Muscle of leg (tissue), 11 donors: ENCODE measurements around the gene ELAVL4. TPM values are rescaled to one million over a fixed set of nuclear protein-coding genes. Genes with fewer than 3 reads are reported as not detected.
A peak's percentile ranks its signal among the peaks of the same experiment; 100 is the strongest.
"Not testable (repeated sequence)": the region's sequence is repeated elsewhere in the genome, so short reads cannot be mapped to it uniquely, and the experiment has no call there.

Experiments used
- DNase-seq: peaks from one replicate; pipeline ENCODE4 v3.0.0; 2013
- H3K27ac ChIP-seq: one replicate; pipeline ENCODE4 v1.5.1; 2013; ENCODE audit warnings: mild to moderate bottlenecking, low read length, control low read depth
- H3K27me3 ChIP-seq: one replicate; pipeline ENCODE4 v1.6.1; 2013; ENCODE audit warnings: low read length; ENCODE audit not compliant: control insufficient read depth, insufficient read depth
- H3K36me3 ChIP-seq: one replicate; pipeline ENCODE4 v1.6.1; 2013; ENCODE audit warnings: low read length; ENCODE audit not compliant: control insufficient read depth, insufficient read depth
- H3K4me1 ChIP-seq: one replicate; pipeline ENCODE4 v1.6.1; 2013; ENCODE audit warnings: low read length; ENCODE audit not compliant: control insufficient read depth, insufficient read depth
- H3K4me3 ChIP-seq: one replicate; pipeline ENCODE4 v1.5.1; 2013; ENCODE audit warnings: low read length, control low read depth
- H3K9me3 ChIP-seq: replicated peaks from 2 replicates; pipeline ENCODE4 v1.6.1; 2013; ENCODE audit warnings: low read depth, low read length; ENCODE audit not compliant: control insufficient read depth
- WGBS: methylation state at CpG from one replicate; pipeline ENCODE4 v1.1.5; 2013; ENCODE audit warnings: missing lambda C conversion rate; ENCODE audit not compliant: insufficient coverage; 5-methylcytosine and 5-hydroxymethylcytosine counted together
- polyA plus RNA-seq, 8 donors: library from polyadenylated mRNA; unstranded; fragments of 120-200 nt; gene quantifications; one replicate each; pipeline versions ENCODE4 v1.2.1 to v1.2.3, GENCODE V29; 2013; ENCODE audit warnings: inconsistent platforms in 1 of 8, low replicate concordance in 1 of 8; ENCODE audit not compliant: insufficient read length in 8 of 8, insufficient read depth in 1 of 8
- total RNA-seq: library from RNA; stranded (reverse); fragments of 120-200 nt; gene quantifications from one replicate; pipeline ENCODE4 v1.2.4, GENCODE V29; 2013

ELAVL4 gene
- total and polyA plus RNA-seq, 9 donors = 0.07 to 0.91 (median 0.19) TPM

DNA sequence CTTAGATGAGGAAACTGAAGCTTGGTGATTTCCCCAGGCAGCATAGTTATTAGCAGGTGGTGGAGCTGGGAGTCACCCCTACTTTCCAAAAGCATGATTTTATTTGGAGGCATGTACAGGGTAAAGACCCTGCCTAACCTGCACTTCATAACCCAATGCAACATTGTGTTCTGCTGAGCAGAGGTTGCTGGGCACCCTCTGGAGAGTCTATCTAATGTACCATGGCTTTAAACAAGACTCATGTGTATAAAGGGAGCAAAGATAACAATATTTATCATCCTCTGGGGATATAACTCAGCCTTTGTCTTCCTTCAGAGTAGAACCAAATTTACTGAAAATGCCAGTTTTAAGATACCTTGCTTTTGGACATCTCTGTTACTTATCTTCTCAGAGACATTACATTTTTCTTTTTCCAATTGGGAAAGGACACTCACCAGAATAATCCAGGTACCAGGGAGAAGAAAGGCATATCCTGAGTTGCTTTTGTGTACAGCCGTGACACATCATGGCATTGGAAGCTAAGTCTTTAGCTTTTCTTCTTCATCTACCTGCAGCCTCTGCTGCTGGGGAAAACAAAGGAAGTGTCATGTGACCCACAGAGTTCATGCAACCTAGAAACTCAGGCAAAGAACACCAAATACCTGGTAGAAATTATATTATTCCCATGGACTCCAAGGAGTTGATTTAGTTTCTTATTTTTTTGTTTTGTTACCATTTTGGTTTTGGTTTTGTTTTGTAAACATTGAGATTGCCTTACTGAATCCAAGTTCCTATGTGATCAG lies 39.6 kb downstream of the ELAVL4 start:
- H3K36me3 ChIP-seq = no peaks in the 10 kb centered on the region
- no CpG with 5 or more reads among the region's 1 CpG for WGBS
- no peak overlapping the region for H3K4me3 ChIP-seq
- no peaks in the 10 kb centered on the region for H3K4me1 ChIP-seq
- no peak overlapping the region for H3K27ac ChIP-seq
- H3K9me3 ChIP-seq = no peaks in the 10 kb centered on the region
- DNase-seq = no peak
- no peaks in the 10 kb centered on the region for H3K27me3 ChIP-seq

DNA sequence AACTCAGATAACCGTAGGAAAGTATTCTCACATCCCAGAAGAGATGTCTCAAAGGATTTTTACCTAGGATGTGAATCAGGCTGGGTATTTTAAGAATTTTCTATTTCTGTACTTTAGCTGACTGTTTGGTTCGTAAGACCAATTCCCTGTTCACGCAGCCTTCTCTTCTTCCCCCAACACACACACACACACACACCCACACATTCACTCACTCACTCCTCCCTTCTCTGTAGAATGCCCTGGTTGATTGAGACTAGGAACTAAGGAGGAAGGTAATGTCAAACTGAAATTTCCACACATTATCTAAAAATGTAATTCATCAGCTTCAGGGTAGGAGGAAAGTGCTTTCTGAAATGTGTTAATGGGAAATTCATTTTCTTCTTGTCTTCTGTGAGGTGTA lies 43.5 kb downstream of the ELAVL4 start:
- no peaks in the 10 kb centered on the region for H3K36me3 ChIP-seq
- DNase-seq = no peak
- no peaks in the 10 kb centered on the region for H3K9me3 ChIP-seq
- H3K27ac ChIP-seq = no peak overlapping the region
- WGBS = no CpG with 5 or more reads among the region's 3 CpGs
- H3K27me3 ChIP-seq = no peaks in the 10 kb centered on the region
- no peak overlapping the region for H3K4me3 ChIP-seq
- no peaks in the 10 kb centered on the region for H3K4me1 ChIP-seq

GRCh38 chr1:50155541-50155940 lies 46.8 kb downstream of the ELAVL4 start:
- Histone ChIP-seq H3K4me1 (no peaks in the 10 kb centered on the region), H3K4me3 (no peak overlapping the region), H3K27me3 (no peaks in the 10 kb centered on the region), H3K36me3 (no peaks in the 10 kb centered on the region), H3K27ac (no peak overlapping the region), H3K9me3 (no peaks in the 10 kb centered on the region)
- 45% methylated on average over 3 of the region's 3 CpGs for WGBS
- peak; percentile 37 for DNase-seq

DNA sequence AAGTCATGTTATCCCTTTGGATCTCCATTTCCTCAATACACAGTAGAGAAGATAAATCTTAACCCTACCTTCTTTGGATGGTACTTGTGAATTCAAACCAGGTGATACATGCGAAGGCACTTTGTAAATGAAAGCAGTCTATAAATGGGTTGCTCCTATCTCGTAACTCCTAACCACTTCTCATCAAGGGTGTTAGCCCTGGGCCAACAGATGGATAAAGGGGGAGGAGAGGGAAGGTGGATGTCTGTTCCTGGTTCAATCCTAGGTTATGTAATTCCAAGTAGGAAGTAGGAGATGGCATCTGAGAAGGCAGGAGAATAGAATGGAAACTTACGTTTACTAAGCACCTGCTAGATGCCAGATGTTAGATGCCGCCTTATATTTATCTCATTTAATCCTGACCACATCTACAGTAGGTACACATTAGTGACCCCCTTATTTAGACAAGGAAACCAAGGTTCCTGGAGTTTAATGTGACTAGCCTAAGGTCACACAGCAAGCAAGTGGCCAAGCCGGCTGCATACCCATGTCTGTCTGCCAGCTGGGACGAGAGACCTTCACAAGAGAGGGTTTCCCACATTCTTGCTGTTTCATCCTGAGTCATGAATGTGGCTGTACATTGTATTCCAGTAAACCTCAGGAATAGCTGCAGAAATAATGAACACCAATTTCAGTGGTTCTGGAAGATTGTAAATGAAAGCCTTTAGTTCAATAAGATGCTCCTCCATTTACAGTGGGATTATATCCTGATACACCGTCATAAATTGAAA lies 47.7 kb downstream of the ELAVL4 start:
- no peak for DNase-seq
- Histone ChIP-seq H3K36me3 (no peaks in the 10 kb centered on the region), H3K4me1 (no peaks in the 10 kb centered on the region), H3K4me3 (no peak overlapping the region), H3K9me3 (no peaks in the 10 kb centered on the region), H3K27ac (no peak overlapping the region), H3K27me3 (no peaks in the 10 kb centered on the region)
- 73% methylated on average over 2 of the region's 7 CpGs for WGBS

- no peak for DNase-seq
- H3K27me3 ChIP-seq = no peaks in the 10 kb centered on the region
- no peaks in the 10 kb centered on the region for H3K36me3 ChIP-seq
- no peaks in the 10 kb centered on the region for H3K4me1 ChIP-seq
- no CpG with 5 or more reads among the region's 3 CpGs for WGBS
- no peak overlapping the region for H3K27ac ChIP-seq
- no peak overlapping the region for H3K4me3 ChIP-seq
- no peaks in the 10 kb centered on the region for H3K9me3 ChIP-seq
Observed at GRCh38 chr1:50157306-50157941, 48.7 kb downstream of the ELAVL4 start.

- no peaks in the 10 kb centered on the region for H3K4me1 ChIP-seq
- no peak overlapping the region for H3K27ac ChIP-seq
- 100% methylated on average over 1 of the region's 1 CpG for WGBS
- DNase-seq = no peak
- H3K4me3 ChIP-seq = no peak overlapping the region
- H3K9me3 ChIP-seq = no peaks in the 10 kb centered on the region
- no peaks in the 10 kb centered on the region for H3K27me3 ChIP-seq
- H3K36me3 ChIP-seq = no peaks in the 10 kb centered on the region
Observed at GRCh38 chr1:50158421-50158820, 49.7 kb downstream of the ELAVL4 start.

DNA sequence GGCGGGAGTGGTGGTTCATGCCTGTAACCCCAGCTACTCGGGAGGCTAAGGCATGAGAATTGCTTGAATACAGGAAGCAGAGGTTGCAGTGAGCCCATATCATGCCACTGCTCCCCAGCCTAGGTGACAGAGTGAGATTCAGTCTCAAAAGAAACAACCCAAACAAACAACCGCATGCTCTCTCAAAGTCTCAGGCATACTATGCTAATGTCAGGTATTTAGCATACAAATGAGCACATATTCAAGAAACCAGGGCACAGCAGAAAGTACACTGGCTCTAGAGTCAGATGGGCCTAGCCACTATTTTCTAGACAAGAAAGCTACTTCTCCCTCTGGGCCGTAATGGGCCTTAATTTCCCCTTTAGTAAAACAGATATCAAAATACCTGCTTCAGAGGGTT lies 55.0 kb downstream of the ELAVL4 start:
- WGBS = 80% methylated on average over 2 of the region's 4 CpGs
- no peaks in the 10 kb centered on the region for H3K4me1 ChIP-seq
- no peak overlapping the region for H3K27ac ChIP-seq
- no peaks in the 10 kb centered on the region for H3K27me3 ChIP-seq
- H3K9me3 ChIP-seq = no peaks in the 10 kb centered on the region
- DNase-seq = no peak
- no peaks in the 10 kb centered on the region for H3K36me3 ChIP-seq
- no peak overlapping the region for H3K4me3 ChIP-seq

- H3K4me3 ChIP-seq, H3K27me3 ChIP-seq, H3K4me1 ChIP-seq, H3K9me3 ChIP-seq, DNase-seq, H3K36me3 ChIP-seq, H3K27ac ChIP-seq: not testable (repeated sequence)
- WGBS = no CpG with 5 or more reads among the region's 1 CpG
Observed at GRCh38 chr1:50166351-50166750, 57.6 kb downstream of the ELAVL4 start.

- Histone ChIP-seq H3K9me3 (no peaks in the 10 kb centered on the region), H3K27ac (no peak overlapping the region), H3K36me3 (no peaks in the 10 kb centered on the region), H3K4me3 (no peak overlapping the region), H3K27me3 (peaks cover 1% of the 10 kb centered on the region), H3K4me1 (no peaks in the 10 kb centered on the region)
- DNase-seq = no peak
- WGBS = 100% methylated on average over 1 of the region's 1 CpG
Observed at GRCh38 chr1:50172299-50172698, 63.6 kb downstream of the ELAVL4 start.

DNA sequence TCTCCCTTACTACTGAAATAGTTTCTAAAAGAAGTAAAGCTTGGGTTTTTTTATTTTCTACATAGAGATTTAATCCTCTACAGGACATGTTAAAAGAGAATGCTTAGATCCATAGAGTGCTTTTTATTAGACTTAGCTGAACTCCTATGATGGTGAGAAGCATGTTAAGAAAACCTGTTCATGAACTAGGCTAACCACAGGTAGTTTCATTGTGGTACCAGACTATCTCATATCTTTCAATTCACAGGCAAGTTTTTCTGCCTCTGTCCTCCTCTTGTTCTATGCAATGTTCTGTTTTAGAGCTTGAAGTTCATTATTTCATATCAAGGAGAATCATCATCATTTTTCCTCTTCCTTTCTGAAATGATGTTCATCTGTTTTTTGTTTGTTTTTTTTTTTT lies 65.4 kb downstream of the ELAVL4 start:
- no peak for DNase-seq
- H3K27ac ChIP-seq = no peak overlapping the region
- no peaks in the 10 kb centered on the region for H3K4me1 ChIP-seq
- no peaks in the 10 kb centered on the region for H3K9me3 ChIP-seq
- peaks cover 3% of the 10 kb centered on the region for H3K27me3 ChIP-seq
- no peak overlapping the region for H3K4me3 ChIP-seq
- H3K36me3 ChIP-seq = no peaks in the 10 kb centered on the region
